Measurements from ENCODE around the gene AP4B1.

GRCh38 chr1:113947388-113948107 is 42.9 kb upstream of the AP4B1 start:
- no peak for TF ChIP-seq CTCF (IDR thresholded peaks at IDR 0.05 in 4 of 5, conservative IDR thresholded peaks at IDR 0.05 in 1 of 5)
- no peak for TF ChIP-seq POLR2A (IDR thresholded peaks at IDR 0.05)
